ENCODE data around the gene CYLD. TPM values are rescaled to one million over a fixed set of nuclear protein-coding genes. Genes with fewer than 3 reads are reported as not detected.

The CYLD gene
- total and polyA plus RNA-seq, 2 donors (not counting 1 experiment from before 2014, with no cell fraction given): 30.0 to 160 TPM

- Histone ChIP-seq H3K4me1 (ENCODE audit: control insufficient read depth in 2 of 2, insufficient read depth in 2 of 2, low read length in 2 of 2) (peaks cover 11 to 15% of the 10 kb centered on the region in 2 donors), H3K27me3 (replicated peaks in 1 of 4; ENCODE audit: control extremely low read depth in 1 of 4, control insufficient read depth in 3 of 4, insufficient read depth in 4 of 4, low read length in 3 of 4) (no peaks in the 10 kb centered on the region), H3K4me2 (replicated peaks; ENCODE audit: low read depth, low read length, poor library complexity, severe bottlenecking) (peak overlapping the region; percentile 85), H2AFZ (ENCODE audit: insufficient read depth, low read depth, low read length, poor library complexity, severe bottlenecking) (peak overlapping the region; percentile 80), H3K36me3 (replicated peaks in 1 of 2; ENCODE audit: control extremely low read depth in 1 of 2, control insufficient read depth in 1 of 2, extremely low read depth in 1 of 2, insufficient read depth in 2 of 2, low read length in 1 of 2) (no peaks in the 10 kb centered on the region), H3K27ac (ENCODE audit: low read length in 2 of 2) (no peak overlapping the region), H3K9ac (ENCODE audit: low read length) (peak overlapping the region; percentile 59), H3K9me3 (ENCODE audit: control extremely low read depth in 1 of 3, control insufficient read depth in 2 of 3, insufficient read depth in 1 of 3, low read length in 2 of 3) (no peaks in the 10 kb centered on the region), H3K79me2 (ENCODE audit: control insufficient read depth, insufficient read depth, low read length) (no peaks in the 10 kb centered on the region), H4K20me1 (ENCODE audit: control insufficient read depth, insufficient read depth, low read length, poor library complexity, severe bottlenecking) (no peaks in the 10 kb centered on the region), H3K4me3 (ENCODE audit: control extremely low read depth in 1 of 5, extremely low read depth in 1 of 5, insufficient read depth in 1 of 5, low read depth in 2 of 5, low read length in 4 of 5) (peak overlapping the region in 4 of 5 experiments; percentile 19 to 53 (median 44))
- H3K4me3 Mint-ChIP-seq: peak overlapping the region; percentile 81
- ATAC-seq (ENCODE audit: low read depth) (peak; percentile 93), DNase-seq (peak; percentile 92)
- TF ChIP-seq EZH2 (IDR thresholded peaks at IDR 0.05; ENCODE audit: borderline replicate concordance, insufficient read depth, low read depth, low read length, poor library complexity, severe bottlenecking): no peak
- TF ChIP-seq CTCF (IDR thresholded peaks at IDR 0.05): peak; percentile 96
- intact Hi-C loops (cut with micrococcal nuclease): loop anchor here (1.0 to 2.0 kb wide), 6 partner anchors 64 to 782 kb away; partner anchors contain the start of gene CYLD
- 22% methylated on average over 15 of the region's 26 CpGs for WGBS (ENCODE audit: insufficient coverage)
- CTCF ChIA-PET: interaction anchor here (0.6 to 3.5 kb wide), 58 partner anchors 8 to 1398 kb away, joined by 3 to 83 read pairs (median 4); partner anchors contain the start of genes CNEP1R1, CYLD and SNX20
- no peaks in the 10 kb centered on the region for H3K9me3 Mint-ChIP-seq (ENCODE audit: insufficient read depth)
- peaks cover 15% of the 10 kb centered on the region for H3K27me3 Mint-ChIP-seq
- H3K27ac Mint-ChIP-seq: peak overlapping the region; percentile 79
- POLR2A ChIA-PET: interaction anchor here (0.8 kb wide), 1 partner anchor 126 kb away, joined by 4 read pairs; the partner anchor contains the start of gene SNX20
- peaks cover 20% of the 10 kb centered on the region for H3K4me1 Mint-ChIP-seq
Observed at GRCh38 chr16:50806099-50807062, 64.5 kb downstream of the CYLD start.
